ENCODE results near the gene RNFT2.
"Not testable (repeated sequence)": the region's sequence is repeated elsewhere in the genome, so short reads cannot be mapped to it uniquely, and the experiment has no call there.

Gene RNFT2

DNA sequence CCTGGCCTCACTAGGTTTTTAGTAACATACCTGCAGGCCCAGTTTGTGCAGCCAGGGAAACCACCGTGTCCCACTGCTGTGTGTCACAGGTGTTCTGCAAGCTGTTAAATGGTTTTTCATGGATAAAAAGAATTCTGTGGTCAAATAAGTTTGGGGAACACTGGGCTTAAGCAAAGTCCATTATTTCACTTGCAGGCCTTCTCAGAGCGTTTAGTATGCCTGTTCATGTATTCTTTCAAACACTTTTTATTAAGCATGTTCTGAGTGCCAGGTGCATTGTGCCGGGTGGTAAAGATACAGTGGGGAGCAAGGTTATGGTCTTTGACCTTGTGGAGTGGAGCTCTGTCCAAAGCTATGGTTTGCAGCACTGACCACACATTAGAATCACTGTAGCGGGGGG, 7.4 kb downstream of the RNFT2 start:
- no peak for DNase-seq

DNA sequence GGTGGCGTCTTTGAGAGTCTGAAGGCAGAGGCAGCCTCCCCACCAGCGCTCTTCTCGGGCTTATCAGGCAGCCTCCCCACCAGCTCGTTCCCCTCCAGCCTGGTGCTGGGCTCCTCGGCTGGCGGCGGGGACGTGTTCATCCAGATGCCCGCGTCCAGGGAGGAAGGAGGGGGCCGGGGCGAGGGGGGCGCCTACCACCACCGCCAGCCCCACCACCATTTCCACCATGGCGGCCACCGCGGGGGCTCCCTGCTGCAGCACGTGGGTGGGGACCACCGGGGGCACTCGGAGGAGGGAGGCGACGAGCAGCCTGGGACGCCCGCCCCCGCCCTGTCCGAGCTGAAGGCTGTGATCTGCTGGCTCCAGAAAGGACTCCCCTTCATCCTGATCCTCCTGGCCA, 11.8 kb downstream of the RNFT2 start:
- DNase-seq, result no peak

DNA sequence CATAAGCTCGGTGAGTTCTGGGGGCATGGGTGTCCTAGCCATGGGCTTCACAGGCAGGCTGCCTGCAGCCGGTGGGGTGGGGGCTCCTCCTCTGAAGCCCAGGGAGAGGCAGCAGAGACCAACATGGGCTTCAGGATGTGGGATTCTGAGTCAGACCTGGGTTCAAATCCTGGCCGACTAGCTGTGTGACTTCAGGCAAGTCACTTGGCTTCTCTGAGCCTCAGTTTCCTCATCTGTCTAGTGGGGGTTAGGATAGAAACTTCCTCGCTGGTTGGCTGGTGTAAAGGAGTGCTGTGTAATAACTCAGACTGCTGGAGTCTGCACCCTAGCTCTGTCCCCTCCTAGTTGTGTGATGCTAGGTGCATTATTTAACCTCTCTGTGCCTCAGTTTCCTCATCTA, 12.2 kb downstream of the RNFT2 start:
- no peak for DNase-seq

DNA sequence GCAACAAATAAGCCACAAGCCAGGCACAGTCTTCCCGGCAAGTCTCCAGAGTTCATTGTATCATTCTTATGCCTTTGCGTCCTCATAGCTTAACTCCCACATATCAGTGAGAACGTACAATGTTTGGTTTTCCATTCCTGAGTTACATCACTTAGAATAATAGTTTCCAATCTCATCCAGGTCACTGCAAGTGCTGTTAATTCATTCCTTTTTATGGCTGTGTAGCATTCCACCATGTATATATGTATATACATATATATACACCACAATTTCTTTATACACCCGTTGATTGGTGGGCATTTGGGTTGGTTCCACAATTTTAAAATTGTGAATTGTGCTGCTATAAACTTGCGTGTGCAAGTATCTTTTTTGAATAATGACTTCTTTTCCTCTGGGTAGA, 16.0 kb downstream of the RNFT2 start:
- DNase-seq, result not testable (repeated sequence)

DNA sequence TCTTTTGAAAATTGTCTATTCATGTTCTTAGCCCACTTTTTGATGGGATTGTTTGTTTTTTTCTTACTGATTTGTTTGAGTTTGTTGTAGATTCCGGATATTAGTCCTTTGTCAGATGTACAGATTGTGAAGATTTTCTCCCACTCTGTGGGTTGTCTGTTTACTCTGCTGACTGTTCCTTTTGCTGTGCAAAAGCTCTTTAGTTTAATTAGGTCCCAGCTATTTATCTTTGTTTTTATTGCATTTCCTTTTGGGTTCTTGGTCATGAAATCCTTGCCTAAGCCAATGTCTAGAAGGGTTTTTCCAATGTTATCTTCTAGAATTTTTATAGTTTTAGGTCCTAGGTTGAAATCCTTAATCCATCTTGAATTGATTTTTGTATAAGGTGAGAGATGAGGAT, 16.7 kb downstream of the RNFT2 start:
- not testable (repeated sequence) for DNase-seq

DNA sequence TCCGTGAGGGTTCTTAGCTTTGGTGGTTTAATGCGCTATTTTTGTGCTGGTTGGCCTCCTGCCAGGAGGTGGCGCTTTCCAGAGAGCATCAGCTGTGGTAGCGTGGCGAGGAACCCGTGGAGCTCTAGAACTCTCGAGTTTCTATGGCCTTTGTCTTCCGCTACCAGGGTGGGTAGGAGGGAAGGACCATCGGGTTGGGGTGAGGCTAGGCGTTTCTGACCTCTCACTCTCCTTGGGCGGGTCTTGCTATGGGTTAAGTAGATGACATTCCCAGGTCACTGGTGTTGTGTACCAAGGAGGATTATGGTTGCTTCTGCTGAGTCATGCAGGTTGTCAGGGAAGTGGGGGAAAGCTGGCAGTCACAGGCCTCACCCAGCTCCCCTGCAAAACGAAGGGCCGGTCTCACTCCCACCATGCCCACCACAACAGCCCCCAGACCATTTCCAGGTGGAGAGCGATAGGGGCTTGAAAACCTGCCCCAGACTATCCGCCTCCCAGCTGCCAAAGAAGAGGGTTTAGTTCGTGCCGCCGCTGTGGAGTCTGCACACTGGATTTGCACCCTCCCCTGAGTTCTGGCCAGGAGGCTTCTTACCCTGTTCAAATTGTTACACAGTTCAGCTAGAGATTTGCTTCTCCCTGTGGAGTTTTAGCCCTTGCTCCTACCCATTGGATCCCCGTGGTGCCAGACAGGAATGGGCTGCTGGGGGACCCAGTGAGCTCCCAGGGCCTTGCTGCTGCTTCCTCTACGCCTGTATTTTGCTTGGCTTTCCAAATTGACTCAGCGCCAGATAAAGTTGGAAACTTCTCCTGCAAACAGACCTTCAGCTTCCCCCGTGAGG, 21.9 kb downstream of the RNFT2 start:
- no peak for DNase-seq

DNA sequence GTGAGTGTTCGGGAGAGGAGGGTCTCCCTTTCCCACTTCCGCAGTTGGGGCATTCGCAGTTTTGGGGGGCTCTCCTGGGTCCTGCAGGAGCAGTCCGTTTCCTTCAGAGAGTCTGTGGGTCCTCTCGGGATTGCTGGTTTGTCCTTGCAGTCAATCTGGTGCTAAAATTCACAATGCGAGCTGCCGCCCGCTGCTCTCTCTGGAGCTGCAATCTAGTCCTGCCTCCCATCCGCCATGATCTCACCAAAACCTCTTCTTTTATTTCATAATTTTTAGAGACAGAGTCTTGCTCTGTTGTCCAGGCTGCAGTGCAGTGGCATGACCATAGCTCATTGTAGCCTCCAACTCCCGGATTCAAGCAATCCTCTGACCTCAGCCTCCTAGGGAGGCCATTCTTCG, 22.5 kb downstream of the RNFT2 start:
- no peak for DNase-seq

- DNase-seq, result no peak
Measured at GRCh38 chr12:116761499-116761898, 23.4 kb downstream of the RNFT2 start.

GRCh38 chr12:116765271-116765670, 27.2 kb downstream of the RNFT2 start:
- DNase-seq, result no peak

DNA sequence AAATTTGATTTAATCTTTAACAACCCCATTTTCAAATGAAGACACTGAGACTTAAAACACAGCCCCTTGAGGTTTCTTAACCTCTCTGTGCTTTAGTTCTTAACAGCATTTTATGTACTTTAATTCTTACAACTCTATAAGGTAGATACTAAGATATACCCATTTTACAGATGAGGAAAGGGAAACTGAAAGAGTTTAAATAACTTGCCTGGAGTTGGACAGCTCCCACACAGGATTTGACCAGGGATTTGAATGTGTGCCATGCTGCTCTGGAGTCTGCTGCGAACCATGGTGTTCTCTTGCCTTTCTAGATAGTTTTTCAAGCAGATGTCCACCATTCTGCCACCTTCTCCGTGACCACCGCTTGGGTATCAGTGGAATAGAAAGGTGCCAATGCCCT, 28.2 kb downstream of the RNFT2 start:
- no peak for DNase-seq

- DNase-seq, result no peak
Measured at GRCh38 chr12:116766746-116767145, 28.6 kb downstream of the RNFT2 start.

GRCh38 chr12:116771651-116772050, 33.5 kb downstream of the RNFT2 start:
- DNase-seq, result no peak

GRCh38 chr12:116773276-116773731, 35.2 kb downstream of the RNFT2 start:
- no peak for DNase-seq

DNA sequence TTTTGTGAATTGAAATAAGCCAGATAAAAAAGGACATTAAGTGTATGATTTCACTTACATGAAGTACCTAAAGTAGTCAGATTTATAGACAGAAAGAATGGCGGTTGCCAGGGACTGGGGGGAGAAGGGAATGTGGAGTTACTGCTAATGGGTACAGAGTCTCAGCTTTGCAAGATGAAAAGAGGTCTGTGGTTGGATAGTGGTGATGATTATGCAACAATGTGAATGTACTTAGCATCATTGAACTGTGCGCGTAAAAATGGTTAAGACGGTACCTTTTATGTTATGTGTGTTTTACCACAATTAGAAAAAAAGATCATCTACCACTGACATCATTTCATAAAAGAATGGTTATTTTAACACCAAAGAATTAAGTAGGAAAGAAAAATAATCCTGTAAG, 35.9 kb downstream of the RNFT2 start:
- DNase-seq, result no peak

- no peak for DNase-seq
Measured at GRCh38 chr12:116777245-116777644, 39.1 kb downstream of the RNFT2 start.

DNA sequence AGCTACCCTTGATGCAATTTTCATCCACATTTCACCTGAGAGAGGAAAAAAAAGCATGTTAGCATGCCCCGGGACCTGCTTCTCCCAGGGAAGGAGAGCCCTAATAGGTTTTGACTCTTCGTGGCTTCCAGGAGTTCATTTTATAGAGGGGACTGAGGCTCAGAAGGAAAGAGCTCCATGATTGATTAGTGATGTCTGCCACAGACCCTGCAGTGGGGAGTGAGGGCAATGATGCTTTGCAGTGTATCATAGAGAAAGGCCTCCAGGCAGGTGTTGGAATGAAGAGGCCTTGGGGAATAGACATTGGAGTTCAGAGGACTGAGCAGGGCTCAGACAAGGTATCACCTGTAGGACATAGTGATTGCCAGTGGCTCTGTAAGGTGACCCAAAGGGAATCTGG, 41.5 kb downstream of the RNFT2 start:
- no peak for DNase-seq

- no peak for DNase-seq
Measured at GRCh38 chr12:116780942-116781341, 42.8 kb downstream of the RNFT2 start.

DNA sequence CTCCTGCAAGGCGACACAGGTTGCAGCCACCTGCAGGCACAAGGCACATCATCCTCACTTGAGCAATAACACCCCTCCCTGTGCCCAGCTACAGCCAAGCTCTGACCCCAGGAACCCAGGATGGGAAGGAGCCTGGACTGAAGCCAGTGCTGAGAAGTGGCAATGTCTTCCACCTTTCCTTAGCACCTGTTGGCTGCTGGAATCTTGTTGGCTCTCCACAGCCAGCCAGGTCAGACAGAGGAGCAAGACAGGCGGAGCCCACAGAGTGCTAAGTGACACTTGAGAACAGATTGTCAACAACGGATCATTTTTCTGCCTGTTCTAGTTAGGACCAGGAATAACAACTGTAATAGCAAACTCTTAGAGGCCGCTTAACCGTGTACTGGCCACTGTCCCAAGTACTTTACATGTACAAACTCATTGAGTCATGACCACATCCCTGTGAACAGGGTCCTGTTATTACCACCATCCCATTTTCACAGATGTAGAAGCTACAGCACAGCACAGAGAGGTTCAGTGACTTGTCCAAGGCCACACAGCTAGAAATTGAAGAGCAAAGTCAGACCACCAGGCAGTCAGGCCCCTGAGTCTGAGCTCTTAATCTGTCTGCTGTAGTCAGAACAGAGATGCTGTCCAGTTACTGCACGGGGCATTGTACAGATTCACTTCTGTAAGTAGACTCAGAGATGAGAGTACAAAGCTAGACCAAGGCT, 45.6 kb downstream of the RNFT2 start:
- DNase-seq, result no peak

DNA sequence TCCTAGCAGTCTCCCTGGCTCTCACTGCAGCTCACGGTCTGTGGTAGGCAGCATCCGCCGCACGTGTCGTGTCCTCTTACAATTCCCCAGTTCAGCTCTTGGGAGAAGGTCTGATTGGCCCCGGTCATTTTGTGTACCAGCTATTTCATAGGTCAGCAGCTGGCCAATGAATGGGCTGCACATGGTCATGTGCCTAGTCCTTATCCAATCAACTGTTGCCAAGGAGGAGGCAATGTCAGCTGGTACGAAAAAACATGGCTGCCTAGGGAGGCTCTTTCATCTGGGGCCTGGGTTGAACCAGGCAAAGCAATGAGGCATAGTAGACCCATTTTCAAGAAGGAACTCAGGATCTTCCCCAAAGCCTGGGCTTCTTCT, 46.1 kb downstream of the RNFT2 start:
- no peak for DNase-seq

GRCh38 chr12:116789562-116789961, 51.4 kb downstream of the RNFT2 start:
- not testable (repeated sequence) for DNase-seq

DNA sequence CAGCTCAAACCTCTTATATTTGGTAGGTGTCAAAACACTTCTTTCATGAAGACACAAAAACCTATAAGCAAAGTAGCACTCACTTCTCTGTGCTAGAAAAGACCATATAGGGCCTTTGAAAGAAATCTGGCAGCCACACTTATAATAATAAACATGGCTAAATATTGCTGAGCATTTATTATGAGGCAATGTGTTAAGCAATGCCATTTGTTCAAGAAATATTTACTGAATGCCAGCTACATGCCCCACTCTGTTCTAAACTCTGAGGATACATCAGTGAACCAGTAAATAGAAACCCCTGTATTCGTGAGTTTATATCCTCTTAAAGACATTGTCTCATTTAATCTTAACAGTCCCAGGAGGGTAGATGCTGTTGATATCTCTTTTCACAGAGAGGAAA, 52.0 kb downstream of the RNFT2 start:
- no peak for DNase-seq

DNA sequence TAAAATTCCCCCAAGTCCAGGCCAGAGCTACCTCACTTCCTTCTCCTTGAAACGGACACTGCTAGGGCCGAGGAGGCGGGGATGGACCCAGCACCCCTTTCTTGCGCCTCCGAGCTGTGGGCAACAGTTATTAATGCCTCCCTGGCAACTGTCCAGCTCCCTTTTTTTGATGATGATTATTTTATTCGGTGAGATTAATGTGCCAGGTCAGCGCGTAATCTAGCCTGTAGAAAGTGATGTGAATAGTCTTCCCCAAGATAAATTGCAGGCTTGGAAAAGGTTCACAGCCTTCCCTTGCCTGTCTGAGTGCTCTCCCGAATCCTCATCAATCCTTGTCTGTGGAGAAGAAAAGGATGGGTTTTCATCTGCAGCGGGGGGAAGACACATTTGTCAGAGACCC, 54.3 kb downstream of the RNFT2 start:
- no peak for DNase-seq

- no peak for DNase-seq
Measured at GRCh38 chr12:116794725-116795124, 56.6 kb downstream of the RNFT2 start.

- no peak for DNase-seq
Measured at GRCh38 chr12:116797885-116798284, 59.8 kb downstream of the RNFT2 start.

DNA sequence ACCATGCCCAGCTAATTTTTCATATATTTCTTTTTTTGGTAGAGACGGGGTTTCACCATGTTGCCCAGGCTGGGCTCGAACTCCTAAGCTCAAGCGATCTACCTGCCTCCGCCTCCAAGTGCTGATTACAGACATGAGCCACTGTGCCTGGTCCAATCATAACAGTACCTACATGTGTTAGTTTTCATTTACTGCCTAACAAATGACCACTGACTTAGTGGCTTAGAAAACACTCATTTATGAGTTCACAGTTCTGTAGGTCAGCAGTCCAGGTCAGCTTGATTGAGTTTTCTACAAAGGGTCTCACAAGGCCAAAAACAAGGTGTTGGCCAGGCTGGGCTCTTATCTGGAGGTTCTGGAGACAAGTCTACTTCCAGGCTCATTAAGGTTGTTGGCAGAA, 60.6 kb downstream of the RNFT2 start:
- no peak for DNase-seq
